Neural progenitor cell (in vitro differentiated cells): ENCODE results near the gene SCGN.

Experiments
- CTCF ChIP-seq: fragments of 200-600 bp; sonication (generic); IDR thresholded peaks from 2 replicates; pipeline ENCODE4 v1.5.1; 2017; ENCODE audit warnings: antibody characterized with exemption, mild to moderate bottlenecking
- EZH2 ChIP-seq: fragments of 200-600 bp; sonication (generic); IDR thresholded peaks from 2 replicates; pipeline ENCODE4 v1.6.1; 2017; ENCODE audit warnings: antibody characterized with exemption, mild to moderate bottlenecking, moderate library complexity

DNA sequence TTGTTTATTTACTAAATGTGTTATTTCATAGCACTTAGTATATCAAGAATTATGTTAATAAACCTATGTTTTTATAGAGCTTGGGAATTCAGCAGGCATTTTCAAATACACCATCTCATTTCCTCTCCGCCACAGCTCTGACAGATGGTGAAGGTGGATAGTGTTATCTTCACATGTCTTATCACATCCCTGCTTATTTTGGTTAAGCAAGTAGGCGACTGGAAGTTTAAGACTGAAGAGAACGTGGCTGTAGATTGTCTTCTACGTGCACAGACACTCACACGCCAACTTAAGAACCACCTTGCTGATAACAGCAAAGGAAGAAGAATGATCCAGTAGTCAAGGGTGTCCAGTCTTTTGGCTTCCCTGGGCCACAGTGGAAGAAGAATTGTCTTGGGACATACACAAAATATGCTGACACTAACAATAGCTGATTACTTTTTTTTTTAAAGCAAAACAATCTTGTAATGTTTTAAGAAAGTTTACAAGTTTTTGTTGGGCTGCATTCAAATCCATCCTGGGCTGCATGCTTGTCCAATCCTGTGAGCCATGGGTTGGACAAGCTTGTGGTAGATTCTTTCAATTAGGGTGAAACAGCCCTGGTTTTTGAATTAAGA is 43.3 kb upstream of the SCGN start:
- TF ChIP-seq EZH2 (no peak), CTCF (no peak)
